H1 (cell line): Measurements from ENCODE around the gene TBP.
A peak's percentile ranks its signal among the peaks of the same experiment; 100 is the strongest.

ENCODE experiments used
- ATF3 ChIP-seq: IDR thresholded peaks from 2 replicates; pipeline ENCODE4 v1.6.1; 2011; ENCODE audit warnings: low read depth, mild to moderate bottlenecking, low read length; ENCODE audit not compliant: insufficient read depth
- BRCA1 ChIP-seq: IDR thresholded peaks from 2 replicates; pipeline ENCODE4 v1.6.1; 2012; ENCODE audit warnings: low read depth, low read length, improper control_type of control experiment
- CREB1 ChIP-seq: IDR thresholded peaks from 2 replicates; pipeline ENCODE4 v1.6.1; 2012; ENCODE audit warnings: inconsistent platforms
- CTCF ChIP-seq, 3 experiments: IDR thresholded peaks; 1 replicate in 2 of 3; 2 replicates in 1 of 3; pipeline versions ENCODE4 v1.5.1 to v1.6.1; 2011; ENCODE audit warnings: low read length in 3 of 3, mild to moderate bottlenecking in 3 of 3, inconsistent platforms in 2 of 3, low read depth in 1 of 3, moderate library complexity in 1 of 3; ENCODE audit not compliant: insufficient read depth in 1 of 3; ENCODE audit errors: control extremely low read depth in 1 of 3
- EGR1 ChIP-seq: IDR thresholded peaks from 2 replicates; pipeline ENCODE4 v1.6.1; 2011; ENCODE audit warnings: low read depth, low read length, borderline replicate concordance
- EZH2 ChIP-seq: fragments of 200-600 bp; sonication (generic); IDR thresholded peaks from 2 replicates; pipeline ENCODE4 v1.7.1; 2012; ENCODE audit warnings: low read depth, mild to moderate bottlenecking, moderate library complexity, low read length, inconsistent platforms; ENCODE audit not compliant: severe bottlenecking
- HDAC2 ChIP-seq, 2 experiments: fragments of 300-600 bp in 1 of 2; sonication (generic) in 1 of 2; IDR thresholded peaks; 2 replicates each; pipeline ENCODE4 v1.6.1; 2011 to 2012; ENCODE audit warnings: low read depth in 2 of 2, low read length in 2 of 2, mild to moderate bottlenecking in 2 of 2, moderate library complexity in 2 of 2, borderline replicate concordance in 1 of 2, inconsistent platforms in 1 of 2
- JUND ChIP-seq: IDR thresholded peaks from 2 replicates; pipeline ENCODE4 v1.6.1; 2011; ENCODE audit warnings: mild to moderate bottlenecking, improper control_type of control experiment, low read length
- POLR2A ChIP-seq, 2 experiments: IDR thresholded peaks; 1 replicate in 1 of 2; 2 replicates in 1 of 2; pipeline ENCODE4 v1.6.1; 2011; ENCODE audit warnings: low read depth in 2 of 2, low read length in 2 of 2, mild to moderate bottlenecking in 2 of 2; ENCODE audit errors: control extremely low read depth in 1 of 2
- SIN3A ChIP-seq, 2 experiments: IDR thresholded peaks in 1 of 2; conservative IDR thresholded peaks in 1 of 2; 2 replicates each; pipeline ENCODE4 v1.6.1; 2011 to 2012; ENCODE audit warnings: low read length in 2 of 2, improper control_type of control experiment in 1 of 2, low read depth in 1 of 2, mild to moderate bottlenecking in 1 of 2
- SP2 ChIP-seq: IDR thresholded peaks from 2 replicates; pipeline ENCODE4 v1.6.1; 2012; ENCODE audit warnings: mild to moderate bottlenecking, low read length, inconsistent platforms
- YY1 ChIP-seq: IDR thresholded peaks from 2 replicates; pipeline ENCODE4 v1.6.1; 2011; ENCODE audit warnings: low read depth, mild to moderate bottlenecking, low read length

DNA sequence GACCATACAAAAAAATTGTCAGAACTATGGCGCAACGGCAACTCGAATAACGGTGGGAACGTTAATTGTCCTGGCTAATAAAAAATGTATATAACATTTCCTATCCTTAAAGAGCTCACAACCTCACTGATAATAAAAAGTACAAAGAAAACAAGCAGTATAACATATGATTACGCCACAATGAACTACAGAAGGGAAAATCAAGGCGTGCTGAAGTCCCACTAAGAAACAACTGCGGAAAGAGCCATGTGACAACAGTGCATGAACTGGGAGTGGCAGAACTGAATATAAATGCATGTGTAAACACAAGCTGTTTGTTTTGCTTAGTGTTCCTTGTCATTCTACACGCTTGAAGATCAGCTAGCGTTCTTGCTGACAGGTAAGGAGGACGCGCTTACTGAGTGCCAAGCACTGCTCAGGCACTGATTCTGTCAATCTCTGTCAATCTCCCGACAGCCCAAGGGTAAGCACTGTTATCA is 596 bp upstream of the TBP start:
- no peak for TF ChIP-seq CTCF (IDR thresholded peaks at IDR 0.05; ENCODE audit: control extremely low read depth in 1 of 3, insufficient read depth in 1 of 3, low read depth in 1 of 3, low read length in 3 of 3)
- TF ChIP-seq SP2, result no peak
- no peak; a peak in 1 of 4 replicates for TF ChIP-seq HDAC2 (IDR thresholded peaks at IDR 0.05; ENCODE audit: borderline replicate concordance in 1 of 2, low read depth in 2 of 2, low read length in 2 of 2)
- no peak for TF ChIP-seq BRCA1
- no peak for TF ChIP-seq YY1
- TF ChIP-seq ATF3, result no peak
- no peak for TF ChIP-seq CREB1
- no peak for TF ChIP-seq EZH2
- TF ChIP-seq POLR2A (IDR thresholded peaks at IDR 0.05; ENCODE audit: control extremely low read depth in 1 of 2, low read depth in 2 of 2, low read length in 2 of 2), result no peak
- TF ChIP-seq SIN3A (conservative IDR thresholded peaks at IDR 0.05 in 1 of 2, IDR thresholded peaks at IDR 0.05 in 1 of 2; ENCODE audit: low read depth in 1 of 2, low read length in 2 of 2), result peak in 1 of 2 experiments; percentile 85; a peak in 1 of 4 replicates
- no peak for TF ChIP-seq JUND
- no peak for TF ChIP-seq EGR1
